Lower leg skin (tissue), 4 donors: ENCODE results near the gene DNASE1L3. TPM values are rescaled to one million over a fixed set of nuclear protein-coding genes. Genes with fewer than 3 reads are reported as not detected.

ENCODE experiments used
- DNase-seq, 2 donors: peaks; one replicate each; pipeline ENCODE4 v3.0.0-alpha.2; 2019; ENCODE audit warnings: low spot score in 2 of 2
- H3K4me3 ChIP-seq: fragments of 200-600 bp; sonication (generic); 2 replicates; pipeline ENCODE4 v1.5.1; 2017; ENCODE audit warnings: mild to moderate bottlenecking, low read depth; ENCODE audit not compliant: poor library complexity, severe bottlenecking
- POLR2A ChIP-seq, 2 donors: fragments of 450-650 bp; IDR thresholded peaks; one replicate each; pipeline ENCODE4 v1.6.1; 2016 to 2017; ENCODE audit warnings: antibody characterized with exemption in 2 of 2, mild to moderate bottlenecking in 1 of 2, moderate library complexity in 1 of 2
- WGBS, 2 donors: methylation state at CpG; one replicate each; pipeline ENCODE4 v1.1.5; 2018; 5-methylcytosine and 5-hydroxymethylcytosine counted together
- intact Hi-C: fragments of 100-400 bp; cut with DNase I; formaldehyde crosslinking; loops from one replicate; pipeline ENCODE4 v1.15.0; 2023; ENCODE audit warnings: low total_unique reads
- total RNA-seq, 4 donors: library from RNA; depleted of rRNA; stranded (reverse); fragments of >200 nt; gene quantifications; one replicate each; pipeline ENCODE4 v1.1.0, GENCODE V29; 2016
- TF ChIP-seq, protein P1 (sequence below), 3 donors: fragments of 450-650 bp; IDR thresholded peaks; one replicate each; pipeline ENCODE4 v1.5.1; 2016; ENCODE audit warnings: antibody characterized with exemption in 3 of 3, mild to moderate bottlenecking in 3 of 3, moderate library complexity in 2 of 3

DNASE1L3 gene
- total RNA-seq, 4 donors from 2014 or later, result 0.76 to 8.1 (median 3.1) TPM

DNA sequence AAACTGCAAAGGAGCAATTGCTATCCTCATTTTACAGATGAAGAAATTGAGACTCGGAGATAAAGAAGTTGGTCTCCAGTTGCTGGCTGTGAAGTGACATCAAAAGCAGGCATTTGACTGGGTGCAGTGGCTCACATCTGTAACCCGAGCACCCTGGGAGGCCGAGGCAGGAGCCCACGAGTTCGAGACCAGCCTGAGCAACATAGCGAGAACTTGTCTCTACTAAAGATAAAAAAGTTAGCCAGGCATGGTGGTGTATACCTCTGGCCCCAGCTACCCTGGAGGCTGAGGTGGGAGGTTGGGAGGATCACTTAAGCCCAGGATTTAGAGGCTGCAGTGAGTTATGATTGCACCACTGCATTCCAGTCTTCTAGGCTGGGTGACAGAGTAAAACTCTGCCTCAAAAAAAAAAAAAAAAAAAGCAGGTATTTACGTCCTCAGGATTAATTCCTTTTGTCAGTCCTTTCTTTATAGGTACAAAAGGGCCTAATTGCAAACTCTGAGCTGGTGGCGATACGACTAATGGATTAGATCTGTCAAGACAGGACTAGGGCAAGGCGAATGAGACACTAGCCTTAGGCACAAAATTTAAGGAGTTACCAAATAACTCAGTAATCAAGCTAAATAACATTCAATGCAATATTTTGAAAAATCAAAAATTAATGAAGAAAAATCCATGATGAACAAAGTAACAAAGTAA, 5.9 kb upstream of the DNASE1L3 start:
- TF ChIP-seq, protein P1, sequence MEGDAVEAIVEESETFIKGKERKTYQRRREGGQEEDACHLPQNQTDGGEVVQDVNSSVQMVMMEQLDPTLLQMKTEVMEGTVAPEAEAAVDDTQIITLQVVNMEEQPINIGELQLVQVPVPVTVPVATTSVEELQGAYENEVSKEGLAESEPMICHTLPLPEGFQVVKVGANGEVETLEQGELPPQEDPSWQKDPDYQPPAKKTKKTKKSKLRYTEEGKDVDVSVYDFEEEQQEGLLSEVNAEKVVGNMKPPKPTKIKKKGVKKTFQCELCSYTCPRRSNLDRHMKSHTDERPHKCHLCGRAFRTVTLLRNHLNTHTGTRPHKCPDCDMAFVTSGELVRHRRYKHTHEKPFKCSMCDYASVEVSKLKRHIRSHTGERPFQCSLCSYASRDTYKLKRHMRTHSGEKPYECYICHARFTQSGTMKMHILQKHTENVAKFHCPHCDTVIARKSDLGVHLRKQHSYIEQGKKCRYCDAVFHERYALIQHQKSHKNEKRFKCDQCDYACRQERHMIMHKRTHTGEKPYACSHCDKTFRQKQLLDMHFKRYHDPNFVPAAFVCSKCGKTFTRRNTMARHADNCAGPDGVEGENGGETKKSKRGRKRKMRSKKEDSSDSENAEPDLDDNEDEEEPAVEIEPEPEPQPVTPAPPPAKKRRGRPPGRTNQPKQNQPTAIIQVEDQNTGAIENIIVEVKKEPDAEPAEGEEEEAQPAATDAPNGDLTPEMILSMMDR (IDR thresholded peaks at IDR 0.05), result no peak
- no peak for TF ChIP-seq POLR2A (IDR thresholded peaks at IDR 0.05)
- no peak overlapping the region for H3K4me3 ChIP-seq
- WGBS, 2 donors, result 60 to 61% methylated on average over 10 of the region's 10 CpGs
- intact Hi-C loops, result no loop called here
- DNase-seq, result peak in 1 of 2 donors; percentile 59

DNA sequence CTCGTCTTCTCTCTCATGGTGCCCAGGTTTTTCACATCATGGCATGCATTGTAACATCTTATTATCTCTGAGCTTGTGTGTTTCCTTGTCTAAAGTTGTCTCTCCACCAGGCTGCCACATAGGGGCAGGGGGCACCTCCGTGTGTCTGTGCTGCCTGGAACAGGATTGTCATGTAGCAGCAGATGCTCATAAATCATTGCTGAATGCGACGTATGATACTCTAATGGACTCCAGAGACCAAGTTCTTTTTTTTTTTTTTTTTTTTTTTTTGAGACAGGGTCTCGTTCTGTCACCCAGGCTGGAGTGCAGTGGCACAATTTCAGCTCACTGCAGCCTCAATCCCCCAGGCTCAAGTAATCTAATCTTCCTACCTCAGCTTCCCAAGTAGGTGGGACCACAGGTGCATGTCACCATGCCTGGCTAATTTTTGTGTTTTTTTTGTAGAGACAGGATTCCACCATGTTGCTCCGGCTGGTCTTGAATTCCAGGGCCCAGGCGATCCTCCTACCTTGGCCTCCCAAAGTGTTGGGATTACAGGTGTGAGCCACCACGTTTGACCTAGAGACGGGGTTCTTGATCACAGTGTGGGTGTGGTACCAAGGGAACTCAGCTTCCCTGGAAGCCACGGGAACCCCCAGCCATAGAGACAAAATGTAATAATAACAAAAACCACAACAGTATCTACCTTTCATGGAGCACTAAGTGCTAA, 4.7 kb upstream of the DNASE1L3 start:
- peak in 1 of 2 donors; percentile 83 for DNase-seq
- TF ChIP-seq, protein P1 (IDR thresholded peaks at IDR 0.05), result no peak
- TF ChIP-seq POLR2A (IDR thresholded peaks at IDR 0.05), result no peak
- intact Hi-C loops, result no loop called here
- H3K4me3 ChIP-seq, result no peak overlapping the region
- WGBS, 2 donors, result 55 to 63% methylated on average over 10 of the region's 10 CpGs

DNA sequence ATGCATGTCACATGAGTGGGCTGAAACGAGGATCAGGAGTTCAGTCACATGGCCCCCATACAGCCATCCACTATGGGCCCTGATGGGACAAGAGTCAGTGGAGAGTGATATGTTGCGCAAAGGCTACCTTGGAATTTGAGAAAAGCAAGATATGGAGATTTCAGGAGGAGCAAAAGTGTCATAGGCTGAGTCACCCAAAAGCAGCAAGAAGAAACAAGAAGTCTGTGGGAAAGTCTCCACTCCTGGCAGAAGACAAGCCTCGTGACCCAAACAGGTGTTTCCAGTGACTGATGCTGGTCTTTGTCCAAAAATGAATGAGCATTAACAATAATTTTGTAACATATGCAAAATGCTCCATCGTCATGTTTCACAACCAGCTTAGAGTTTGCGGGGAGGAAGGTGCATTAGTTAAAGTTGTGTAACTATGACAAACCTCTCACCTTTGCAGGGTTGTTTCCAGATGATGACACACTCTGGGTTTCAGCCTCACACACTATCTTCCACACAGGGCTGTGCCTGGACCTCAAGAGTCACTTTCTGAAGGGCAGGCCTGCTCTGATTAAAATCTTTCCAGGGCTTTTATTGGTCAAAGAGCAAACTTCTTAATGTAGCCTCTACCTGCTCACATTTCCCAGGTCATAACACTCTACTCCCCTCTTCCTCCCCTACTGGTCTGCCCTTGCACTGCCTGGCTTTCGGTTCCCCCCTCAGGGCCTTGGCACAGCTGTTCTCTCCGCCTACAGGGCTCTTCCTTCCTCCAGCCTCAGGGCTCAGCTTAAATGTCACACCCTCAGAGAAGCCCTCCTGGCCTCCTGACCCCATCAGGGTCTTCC, 3.9 kb upstream of the DNASE1L3 start:
- DNase-seq, result peak; percentile 68 to 74
- intact Hi-C loops, result no loop called here
- TF ChIP-seq, protein P1 (IDR thresholded peaks at IDR 0.05), result no peak
- no peak for TF ChIP-seq POLR2A (IDR thresholded peaks at IDR 0.05)
- no peak overlapping the region for H3K4me3 ChIP-seq
- 45 to 51% methylated on average over 7 of the region's 7 CpGs for WGBS, 2 donors

DNA sequence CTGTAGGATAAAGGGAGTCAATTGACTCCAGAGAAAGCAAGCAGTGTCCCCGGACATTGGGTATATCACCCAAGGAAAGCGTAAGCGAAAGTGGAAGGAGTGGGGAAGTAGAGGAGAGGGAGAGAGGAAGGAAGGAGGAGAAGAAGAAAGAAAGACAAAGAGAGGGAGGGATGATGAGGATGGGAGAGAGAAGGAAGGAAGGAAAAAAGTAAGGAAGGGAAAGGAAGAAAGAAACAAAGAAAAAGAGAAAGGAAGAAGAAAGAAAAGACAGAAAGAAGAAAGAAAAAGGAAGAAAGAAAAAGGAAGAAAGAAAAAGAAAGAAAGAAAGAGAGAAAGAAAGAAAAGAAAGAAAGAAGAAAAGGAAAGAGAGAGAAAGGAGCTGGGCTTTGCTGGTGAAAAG, 839 bp downstream of the DNASE1L3 start:
- no peak for DNase-seq
- TF ChIP-seq, protein P1 (IDR thresholded peaks at IDR 0.05), result no peak
- TF ChIP-seq POLR2A (IDR thresholded peaks at IDR 0.05), result no peak
- no peak overlapping the region for H3K4me3 ChIP-seq
- 63 to 81% methylated on average over 3 of the region's 3 CpGs for WGBS, 2 donors
- intact Hi-C loops, result no loop called here

DNA sequence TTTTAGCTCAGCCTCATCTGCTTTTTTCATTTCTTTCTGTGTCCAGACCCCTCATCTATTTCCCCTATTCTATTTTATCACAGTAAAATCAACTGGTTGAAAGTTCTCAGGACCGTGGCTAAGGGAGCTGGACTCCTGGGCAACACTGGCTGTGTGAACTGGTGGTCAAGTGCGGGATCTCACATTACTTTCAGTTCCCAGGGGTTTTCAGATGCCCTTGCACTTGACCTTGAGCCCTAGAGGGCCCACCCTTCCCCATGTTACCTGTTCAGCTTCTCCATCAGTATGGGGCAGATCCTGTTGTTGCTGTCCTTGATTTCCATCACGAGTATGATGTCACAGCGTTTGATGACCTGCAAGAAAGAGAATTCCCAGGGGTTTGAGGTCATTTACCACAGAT, 2.8 kb downstream of the DNASE1L3 start:
- 95 to 100% methylated on average over 4 of the region's 4 CpGs for WGBS, 2 donors
- TF ChIP-seq, protein P1 (IDR thresholded peaks at IDR 0.05), result no peak
- TF ChIP-seq POLR2A (IDR thresholded peaks at IDR 0.05), result no peak
- DNase-seq, result no peak
- intact Hi-C loops, result no loop called here
- H3K4me3 ChIP-seq, result no peak overlapping the region
